ENCODE data around the gene PRDM2.

Gene PRDM2

GRCh38 chr1:13814131-13814530 is 114.1 kb downstream of the PRDM2 start:
- no peak for DNase-seq (ENCODE audit: low read depth in 2 of 2)

DNA sequence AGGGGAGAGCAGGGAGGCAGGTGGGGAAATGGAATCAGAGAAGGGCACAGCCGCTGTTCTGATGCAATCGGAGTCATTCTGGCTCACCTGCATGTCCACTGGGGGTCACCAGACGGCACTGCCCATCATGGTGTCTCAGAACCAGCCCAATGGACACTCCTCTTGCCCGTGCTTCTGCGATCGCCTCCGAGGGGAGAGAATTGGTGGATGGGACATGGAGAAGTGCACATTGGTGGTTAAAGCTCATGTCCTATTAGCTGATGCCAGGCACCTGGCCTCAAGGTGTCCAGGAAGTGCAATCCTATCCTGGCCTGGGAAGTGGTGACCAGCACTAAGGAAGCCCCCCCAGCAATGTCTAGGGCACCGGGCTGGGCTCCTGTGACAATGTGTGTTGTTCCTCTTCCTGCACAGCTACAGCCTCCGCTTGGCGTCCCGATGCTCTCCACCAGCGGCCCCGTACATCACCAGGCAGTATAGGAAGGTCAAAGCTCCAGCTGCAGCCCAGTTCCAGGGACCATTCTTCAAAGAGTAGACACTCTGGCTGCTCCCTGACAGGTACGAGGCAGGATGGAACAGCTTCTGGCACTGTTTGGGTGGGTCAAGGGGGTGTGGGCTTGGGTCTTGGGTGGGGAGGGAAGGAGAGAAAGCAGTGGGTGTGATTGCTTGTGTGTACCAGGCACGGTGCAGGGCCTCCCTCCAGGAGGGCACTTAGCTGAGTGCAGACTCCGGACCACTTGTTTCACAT is 116.2 kb downstream of the PRDM2 start:
- DNase-seq (ENCODE audit: low read depth in 2 of 2), result no peak

- no peak for DNase-seq (ENCODE audit: low read depth in 2 of 2)
Measured at GRCh38 chr1:13817906-13818305, 117.9 kb downstream of the PRDM2 start.

DNA sequence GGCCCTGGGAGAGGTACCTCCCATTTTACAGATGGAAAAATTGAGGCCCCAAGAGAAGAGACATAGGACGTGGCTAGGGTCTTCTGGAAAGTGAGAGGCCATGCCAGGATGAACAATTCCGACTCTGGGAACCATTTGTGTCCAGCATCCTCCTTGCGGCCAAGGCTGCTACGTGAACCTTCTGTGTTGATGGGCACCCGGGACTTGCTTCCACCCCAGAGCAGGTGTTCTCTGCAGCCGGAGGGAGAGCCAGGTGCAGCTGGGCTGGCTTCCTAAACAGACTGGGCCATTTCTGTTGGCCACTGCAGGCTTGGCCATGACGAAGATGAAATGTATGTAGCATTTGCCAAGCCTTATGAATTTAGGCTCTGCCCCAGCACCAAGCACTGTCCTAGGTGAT is 118.9 kb downstream of the PRDM2 start:
- no peak for DNase-seq (ENCODE audit: low read depth in 2 of 2)

GRCh38 chr1:13819642-13820041 is 119.7 kb downstream of the PRDM2 start:
- DNase-seq (ENCODE audit: low read depth in 2 of 2), result no peak

GRCh38 chr1:13820055-13820454 is 120.1 kb downstream of the PRDM2 start:
- DNase-seq (ENCODE audit: low read depth in 2 of 2), result no peak

- DNase-seq (ENCODE audit: low read depth in 2 of 2), result no peak
Measured at GRCh38 chr1:13820456-13820855, 120.5 kb downstream of the PRDM2 start.

GRCh38 chr1:13823126-13823880 is 123.3 kb downstream of the PRDM2 start:
- DNase-seq (ENCODE audit: low read depth in 2 of 2), result no peak

DNA sequence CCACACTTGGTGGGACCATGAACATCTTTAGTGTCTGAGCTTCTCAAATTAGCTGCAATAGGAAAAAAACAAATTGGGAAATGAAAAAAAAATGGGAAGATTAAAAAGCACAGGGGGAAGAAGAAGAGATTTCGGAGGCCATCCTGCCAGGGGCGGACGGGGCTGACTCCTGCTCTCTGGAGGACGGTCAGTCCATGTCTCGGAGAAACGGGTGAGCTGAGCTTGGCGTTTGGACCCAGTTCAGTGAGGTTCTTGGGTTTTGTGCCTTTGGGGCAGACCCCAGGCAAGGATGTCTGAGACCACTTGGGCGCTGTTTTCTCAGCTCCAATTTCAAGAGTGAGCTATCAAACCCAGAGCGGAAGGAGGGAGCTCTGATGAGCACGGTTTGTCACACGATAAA is 123.9 kb downstream of the PRDM2 start:
- DNase-seq (ENCODE audit: low read depth in 2 of 2), result no peak

GRCh38 chr1:13824626-13825025 is 124.6 kb downstream of the PRDM2 start:
- DNase-seq (ENCODE audit: low read depth in 2 of 2), result no peak

DNA sequence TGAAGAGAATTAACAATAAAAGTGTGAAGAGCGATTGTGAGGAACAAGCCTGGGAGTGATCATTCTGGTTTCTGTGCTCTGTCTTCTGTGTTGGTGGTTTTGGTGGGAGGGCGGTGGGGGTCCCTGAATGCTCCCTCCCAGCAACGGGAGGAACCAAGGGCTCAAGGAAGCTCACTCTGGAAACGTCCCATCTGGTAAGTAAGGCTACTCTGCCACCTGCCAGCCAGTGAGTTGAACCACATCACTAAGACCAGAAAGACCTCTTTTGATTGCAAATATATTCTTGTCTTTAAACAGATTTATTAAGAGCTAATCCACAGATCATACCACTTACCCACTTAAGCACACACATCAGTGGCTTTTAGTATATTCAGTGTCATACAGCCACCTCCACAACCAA is 125.0 kb downstream of the PRDM2 start:
- no peak for DNase-seq (ENCODE audit: low read depth in 2 of 2)

DNA sequence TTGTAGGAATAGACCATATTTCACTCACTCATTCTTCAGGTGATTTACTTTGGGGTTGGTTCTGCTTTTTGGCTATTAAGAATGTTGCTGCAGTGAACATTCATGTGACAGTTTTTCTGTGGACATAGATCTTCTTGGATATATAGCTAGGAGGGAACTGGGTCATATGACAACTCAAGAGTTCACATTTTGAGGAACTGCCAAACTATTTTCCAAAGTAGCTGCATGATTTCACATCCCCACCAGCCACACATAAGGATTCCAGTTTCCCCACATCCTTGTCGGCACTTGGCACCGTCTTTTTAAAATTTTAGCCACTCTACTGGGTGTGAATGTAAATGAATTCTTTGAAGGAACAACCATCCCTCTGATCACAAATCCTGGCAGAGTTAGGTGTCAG is 126.0 kb downstream of the PRDM2 start:
- DNase-seq (ENCODE audit: low read depth in 2 of 2), result no peak

DNA sequence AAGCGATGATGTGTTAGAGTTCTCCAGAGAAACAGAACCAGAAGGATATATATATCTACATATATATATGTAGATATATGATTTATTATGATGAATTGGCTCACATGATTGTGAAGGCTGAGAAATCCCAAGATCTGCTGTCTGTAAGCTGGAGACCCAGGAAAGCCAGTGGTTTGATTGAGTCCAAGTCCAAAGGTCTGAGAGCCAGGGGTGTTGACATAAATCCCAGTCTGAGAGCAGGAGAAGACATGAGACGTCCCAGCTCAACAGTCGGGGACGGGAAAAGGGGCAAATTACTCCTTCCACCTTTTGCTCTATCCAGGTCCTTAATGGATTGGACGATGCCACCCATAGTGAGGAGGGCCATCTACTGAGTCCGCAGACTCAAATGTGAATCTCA is 126.6 kb downstream of the PRDM2 start:
- no peak for DNase-seq (ENCODE audit: low read depth in 2 of 2)

DNA sequence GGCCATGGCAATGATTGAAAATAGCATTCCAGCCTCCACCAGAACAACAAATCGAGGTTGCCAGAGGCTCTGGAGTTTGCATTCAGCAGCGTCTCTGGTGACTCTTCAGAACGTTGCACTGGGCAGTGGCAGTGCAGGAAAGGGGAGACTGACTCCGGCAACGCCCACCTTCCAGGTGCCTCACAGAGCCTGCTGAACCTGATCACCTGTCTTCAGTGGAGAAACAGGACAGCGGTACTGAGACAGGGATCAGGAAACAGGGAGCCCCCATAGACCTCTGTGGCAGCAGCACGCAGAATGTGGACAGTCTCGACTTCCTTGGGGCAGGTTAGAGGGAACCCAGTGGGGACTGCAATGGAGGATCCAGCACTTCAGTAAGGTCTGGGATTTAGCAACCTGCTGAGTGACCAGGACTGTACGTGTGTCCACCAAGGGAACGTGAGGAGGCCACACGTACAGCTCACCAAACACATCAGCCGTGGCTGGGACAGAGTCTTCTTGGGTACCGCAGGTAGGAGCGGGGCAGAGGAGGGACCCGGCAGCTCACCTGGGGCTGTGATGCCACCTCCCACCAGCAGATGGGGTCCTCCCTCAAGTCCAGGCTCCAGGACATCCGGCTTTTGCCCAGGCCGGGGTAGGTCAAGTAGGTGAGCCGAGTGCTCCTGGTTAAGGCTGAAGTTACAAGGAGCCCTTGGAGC is 128.6 kb downstream of the PRDM2 start:
- DNase-seq (ENCODE audit: low read depth in 2 of 2), result no peak

GRCh38 chr1:13829152-13829769 is 129.3 kb downstream of the PRDM2 start:
- no peak for DNase-seq (ENCODE audit: low read depth in 2 of 2)

- DNase-seq (ENCODE audit: low read depth in 2 of 2), result no peak
Measured at GRCh38 chr1:13830170-13830569, 130.2 kb downstream of the PRDM2 start.

- no peak for DNase-seq (ENCODE audit: low read depth in 2 of 2)
Measured at GRCh38 chr1:13830616-13831280, 130.8 kb downstream of the PRDM2 start.

- DNase-seq (ENCODE audit: low read depth in 2 of 2), result no peak
Measured at GRCh38 chr1:13832100-13832499, 132.1 kb downstream of the PRDM2 start.

DNA sequence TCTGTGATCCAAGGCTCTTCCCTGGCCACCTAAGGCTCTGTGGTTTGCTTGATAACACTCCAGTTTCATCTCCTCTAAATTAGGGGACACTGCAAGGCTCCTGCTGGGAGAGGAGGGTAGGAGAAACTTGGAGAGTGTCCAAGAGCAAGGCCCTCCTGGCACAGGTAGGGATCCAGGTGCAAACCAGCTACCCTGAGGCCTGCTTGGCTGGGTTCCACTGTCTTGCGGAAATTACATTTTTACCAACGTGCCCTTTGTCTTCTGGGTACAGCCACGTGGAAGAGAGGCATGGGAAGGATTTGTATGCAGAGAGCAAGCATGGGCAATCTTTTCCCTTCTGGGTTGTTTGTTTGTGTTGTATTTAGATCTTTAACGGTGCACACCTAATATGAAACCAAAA is 132.5 kb downstream of the PRDM2 start:
- no peak for DNase-seq (ENCODE audit: low read depth in 2 of 2)

- no peak for DNase-seq (ENCODE audit: low read depth in 2 of 2)
Measured at GRCh38 chr1:13836136-13836535, 136.1 kb downstream of the PRDM2 start.

DNA sequence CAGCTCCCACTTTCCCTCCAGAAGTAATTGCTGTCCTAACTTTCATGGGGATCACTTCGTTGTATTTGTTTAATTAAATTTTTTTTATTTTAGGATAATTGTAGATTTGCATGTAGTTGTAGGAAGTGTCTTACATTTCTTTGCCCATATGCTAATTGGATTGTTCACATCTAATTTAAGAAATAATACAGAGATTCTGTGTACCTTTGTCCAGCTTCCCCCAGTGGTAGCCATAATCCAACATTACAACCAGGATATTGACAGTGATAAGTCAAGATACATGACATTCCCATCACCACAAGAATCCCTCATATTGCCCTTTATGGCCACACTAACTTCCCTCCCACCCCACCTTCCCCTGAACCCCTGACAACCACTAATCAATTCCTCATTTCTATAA is 136.6 kb downstream of the PRDM2 start:
- DNase-seq (ENCODE audit: low read depth in 2 of 2), result no peak

GRCh38 chr1:13838236-13838635 is 138.2 kb downstream of the PRDM2 start:
- no peak for DNase-seq (ENCODE audit: low read depth in 2 of 2)
